Measurements from ENCODE around the gene SHC3. TPM values are rescaled to one million over a fixed set of nuclear protein-coding genes. Genes with fewer than 3 reads are reported as not detected.

Gene SHC3
- total RNA-seq, 1 experiment from 2014 or later, result 1.8 TPM

DNA sequence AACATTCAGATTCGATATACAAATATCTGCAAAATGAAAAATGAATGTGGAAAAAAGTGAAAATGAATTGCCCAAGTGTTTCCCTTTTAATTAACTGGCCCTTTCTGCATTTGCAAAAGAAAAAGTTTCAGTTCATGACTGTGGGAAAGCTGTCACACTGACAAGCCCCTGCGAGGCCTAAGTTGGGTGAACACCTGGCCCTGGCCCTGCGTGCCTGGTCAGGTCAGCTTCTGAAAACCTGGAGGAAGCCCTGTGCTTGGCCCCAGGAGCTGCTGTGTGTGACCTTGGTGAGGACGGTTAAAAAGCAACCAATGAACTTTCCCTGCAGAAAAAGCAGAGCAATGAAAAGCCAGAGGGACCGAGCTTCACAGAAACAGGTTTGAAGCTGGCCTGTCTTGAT is 41.0 kb upstream of the SHC3 start:
- H3K9ac ChIP-seq (ENCODE audit: extremely low read depth, insufficient read length, low read length), result no peak overlapping the region
- H3K27me3 ChIP-seq (ENCODE audit: insufficient read depth, low read length), result no peaks in the 10 kb centered on the region
- no peak overlapping the region for H4K91ac ChIP-seq (ENCODE audit: insufficient read length, low read depth, low read length)
- no peak overlapping the region for H2BK120ac ChIP-seq (ENCODE audit: low read depth, low read length, poor library complexity, severe bottlenecking)
- no peak overlapping the region for H2BK15ac ChIP-seq (ENCODE audit: low read depth, low read length)
- H3K23me2 ChIP-seq (ENCODE audit: insufficient read length, low read depth, low read length, poor library complexity, severe bottlenecking), result no peaks in the 10 kb centered on the region
- Mint-ChIP-seq H3K27me3 (ENCODE audit: low read depth) (no peaks in the 10 kb centered on the region; the same call in 1 of the 2 replicates), H3K9me3 (no peaks in the 10 kb centered on the region; a peak in 2 of 5 replicates), H3K4me3 (no peak overlapping the region), H3K27ac (no peak overlapping the region), H3K4me1 (peaks cover 0 to 5% of the 10 kb centered on the region in 2 experiments; a peak in 3 of 4 replicates), H3K36me3 (ENCODE audit: insufficient read depth in 1 of 3, low read depth in 3 of 3) (no peaks in the 10 kb centered on the region; a peak in 1 of 7 replicates)
- no peak overlapping the region for H4K8ac ChIP-seq (replicated peaks; ENCODE audit: insufficient read length, low read depth, low read length)
- H3K23ac ChIP-seq (ENCODE audit: insufficient read length, low read depth, low read length), result no peak overlapping the region
- WGBS (ENCODE audit: extremely low coverage, insufficient read length, low lambda C conversion rate), result no CpG with 5 or more reads among the region's 5 CpGs
- H2BK12ac ChIP-seq (ENCODE audit: insufficient read length, low read depth, low read length), result no peak overlapping the region
- H2BK5ac ChIP-seq (ENCODE audit: insufficient read length, low read length), result no peak overlapping the region
- H4K20me1 ChIP-seq (ENCODE audit: control insufficient read depth, insufficient read depth, insufficient read length), result no peaks in the 10 kb centered on the region
- H3K14ac ChIP-seq (ENCODE audit: insufficient read depth, low read length), result no peak overlapping the region; the same call in 1 of the 2 replicates
- H3K79me1 ChIP-seq (ENCODE audit: insufficient read depth, low read depth, low read length, poor library complexity, severe bottlenecking), result no peaks in the 10 kb centered on the region
- no peak overlapping the region for H3K4me2 ChIP-seq (ENCODE audit: insufficient read depth, insufficient read length, low read length)
- H2AFZ ChIP-seq (ENCODE audit: low read length), result no peak overlapping the region
- DNase-seq, result no peak
- no peak overlapping the region for H3K4ac ChIP-seq (ENCODE audit: low read depth, low read length)
- no peaks in the 10 kb centered on the region for H3K9me3 ChIP-seq (ENCODE audit: control insufficient read depth, low read depth, low read length)
- TF ChIP-seq, protein P1, sequence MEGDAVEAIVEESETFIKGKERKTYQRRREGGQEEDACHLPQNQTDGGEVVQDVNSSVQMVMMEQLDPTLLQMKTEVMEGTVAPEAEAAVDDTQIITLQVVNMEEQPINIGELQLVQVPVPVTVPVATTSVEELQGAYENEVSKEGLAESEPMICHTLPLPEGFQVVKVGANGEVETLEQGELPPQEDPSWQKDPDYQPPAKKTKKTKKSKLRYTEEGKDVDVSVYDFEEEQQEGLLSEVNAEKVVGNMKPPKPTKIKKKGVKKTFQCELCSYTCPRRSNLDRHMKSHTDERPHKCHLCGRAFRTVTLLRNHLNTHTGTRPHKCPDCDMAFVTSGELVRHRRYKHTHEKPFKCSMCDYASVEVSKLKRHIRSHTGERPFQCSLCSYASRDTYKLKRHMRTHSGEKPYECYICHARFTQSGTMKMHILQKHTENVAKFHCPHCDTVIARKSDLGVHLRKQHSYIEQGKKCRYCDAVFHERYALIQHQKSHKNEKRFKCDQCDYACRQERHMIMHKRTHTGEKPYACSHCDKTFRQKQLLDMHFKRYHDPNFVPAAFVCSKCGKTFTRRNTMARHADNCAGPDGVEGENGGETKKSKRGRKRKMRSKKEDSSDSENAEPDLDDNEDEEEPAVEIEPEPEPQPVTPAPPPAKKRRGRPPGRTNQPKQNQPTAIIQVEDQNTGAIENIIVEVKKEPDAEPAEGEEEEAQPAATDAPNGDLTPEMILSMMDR (conservative IDR thresholded peaks at IDR 0.05), result no peak
- no peaks in the 10 kb centered on the region for H3K79me2 ChIP-seq (ENCODE audit: insufficient read depth, low read length)
- H3K4me1 ChIP-seq (ENCODE audit: insufficient read depth, low read length), result no peaks in the 10 kb centered on the region
- H3K27ac ChIP-seq (ENCODE audit: insufficient read length, low read depth, low read length), result no peak overlapping the region
- no peak overlapping the region for H3T11ph ChIP-seq (ENCODE audit: low read length)
- no peak overlapping the region for H3K56ac ChIP-seq (ENCODE audit: insufficient read length, low read depth, low read length)
- H2BK20ac ChIP-seq (ENCODE audit: low read depth, low read length, poor library complexity, severe bottlenecking), result no peak overlapping the region
- no peak overlapping the region for H2AK5ac ChIP-seq (ENCODE audit: insufficient read length, low read length)
- H4K5ac ChIP-seq (ENCODE audit: insufficient read length, low read depth, low read length), result no peak overlapping the region
- H3K18ac ChIP-seq (ENCODE audit: insufficient read length, low read depth, low read length), result no peak overlapping the region

Data from H9 (cell line).